GM21528 (cell line): ENCODE data around the gene SNX22.

Source experiments
- ATAC-seq: cut with Tn5 transposase; IDR thresholded peaks from one replicate; pipeline ENCODE4 v1.9.1; 2021; ENCODE audit warnings: mild to moderate bottlenecking, moderate library complexity; ENCODE audit not compliant: unreplicated experiment, low FRiP score

SNX22 gene

GRCh38 chr15:64133623-64134344 is 17.7 kb upstream of the SNX22 start:
- ATAC-seq = no peak

DNA sequence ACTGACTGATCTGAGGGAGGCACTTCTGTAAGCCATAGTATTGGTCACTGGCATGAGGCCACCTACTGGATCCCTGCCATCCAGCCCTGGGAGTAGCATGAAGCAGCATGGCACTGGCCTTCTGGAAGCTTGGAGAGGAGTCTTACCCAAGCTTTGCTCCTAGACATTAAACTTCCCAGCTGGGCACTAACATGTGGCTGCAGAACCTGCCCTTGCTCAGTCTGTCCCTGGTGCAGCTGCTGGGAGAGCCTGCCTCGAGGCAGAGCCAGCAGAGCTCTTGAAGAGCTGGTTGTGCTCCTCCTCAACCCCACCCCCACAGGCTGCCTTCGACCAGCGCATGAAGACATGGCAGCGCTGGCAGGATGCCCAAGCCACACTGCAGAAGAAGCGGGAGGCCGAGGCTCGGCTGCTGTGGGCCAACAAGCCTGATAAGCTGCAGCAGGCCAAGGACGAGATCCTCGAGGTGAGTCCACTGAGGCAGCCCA is 17.1 kb upstream of the SNX22 start:
- no peak for ATAC-seq

GRCh38 chr15:64136347-64136746 is 15.2 kb upstream of the SNX22 start:
- no peak for ATAC-seq

GRCh38 chr15:64137226-64137833 is 14.2 kb upstream of the SNX22 start:
- no peak for ATAC-seq

GRCh38 chr15:64138331-64138941 is 13.1 kb upstream of the SNX22 start:
- ATAC-seq = no peak

- ATAC-seq = no peak
Observed at GRCh38 chr15:64141798-64142512, 9.6 kb upstream of the SNX22 start.

- ATAC-seq = no peak
Observed at GRCh38 chr15:64143276-64143675, 8.3 kb upstream of the SNX22 start.

DNA sequence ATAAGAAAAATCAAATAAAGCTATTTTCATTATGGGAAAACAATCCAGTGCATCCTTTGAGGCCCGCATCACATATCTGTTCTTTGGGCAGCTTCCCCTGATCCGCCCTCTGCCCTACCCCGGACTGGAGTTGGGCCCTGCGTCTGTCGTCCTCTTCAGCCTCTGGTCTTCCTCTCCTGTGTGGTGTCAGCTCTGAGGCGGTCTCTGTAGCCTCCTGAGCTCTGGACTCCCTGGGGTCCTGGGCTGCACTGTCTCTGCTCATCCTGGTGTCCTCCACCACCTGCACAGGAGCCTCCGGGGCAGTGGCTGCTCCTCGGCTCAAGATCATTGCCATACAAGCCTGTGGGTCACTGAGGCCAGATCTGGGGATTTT is 7.4 kb upstream of the SNX22 start:
- no peak for ATAC-seq

GRCh38 chr15:64144565-64145281 is 6.8 kb upstream of the SNX22 start:
- ATAC-seq = peak; percentile 67

- ATAC-seq = no peak
Observed at GRCh38 chr15:64146041-64146440, 5.5 kb upstream of the SNX22 start.

GRCh38 chr15:64146520-64146884 is 5.0 kb upstream of the SNX22 start:
- no peak for ATAC-seq

- ATAC-seq = no peak
Observed at GRCh38 chr15:64146885-64147681, 4.4 kb upstream of the SNX22 start.

DNA sequence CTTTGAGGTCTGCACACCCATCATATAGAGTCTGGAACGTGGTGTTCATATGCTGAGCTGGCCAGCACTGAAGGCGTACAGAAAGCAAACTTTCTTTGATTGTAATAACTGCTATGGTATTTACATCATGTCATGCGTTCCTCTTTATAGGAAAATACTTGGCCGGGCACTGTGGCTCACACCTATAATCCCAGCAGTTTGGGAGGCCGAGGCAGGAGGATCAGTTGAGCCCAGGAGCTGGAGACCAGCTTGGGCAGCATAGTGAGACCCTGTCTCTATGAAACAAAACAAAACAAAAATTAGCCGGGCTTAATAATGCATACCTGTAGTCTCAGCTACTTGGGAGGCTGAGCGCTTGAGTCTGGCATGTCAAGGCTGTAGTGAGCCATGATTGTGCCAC is 3.4 kb upstream of the SNX22 start:
- ATAC-seq = no peak

DNA sequence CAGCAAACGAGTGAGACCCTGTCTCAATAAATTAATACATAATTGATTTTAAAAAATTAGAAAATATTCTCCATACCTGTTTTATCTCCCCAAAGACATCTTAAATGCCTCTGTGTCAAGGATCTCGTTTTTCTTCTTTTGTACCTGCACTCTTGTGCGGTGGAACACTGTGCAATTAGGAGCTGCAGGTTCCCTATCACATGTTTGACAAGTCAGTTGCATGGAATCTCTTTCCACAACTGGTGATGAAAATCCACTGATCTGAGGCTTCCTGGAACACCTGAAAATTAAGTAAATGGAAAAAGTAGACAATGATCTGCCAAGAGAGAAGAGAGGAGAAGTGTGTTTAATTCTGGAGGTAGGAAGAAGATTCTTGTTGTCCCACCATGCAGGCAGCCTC is 3.0 kb upstream of the SNX22 start:
- ATAC-seq = no peak

DNA sequence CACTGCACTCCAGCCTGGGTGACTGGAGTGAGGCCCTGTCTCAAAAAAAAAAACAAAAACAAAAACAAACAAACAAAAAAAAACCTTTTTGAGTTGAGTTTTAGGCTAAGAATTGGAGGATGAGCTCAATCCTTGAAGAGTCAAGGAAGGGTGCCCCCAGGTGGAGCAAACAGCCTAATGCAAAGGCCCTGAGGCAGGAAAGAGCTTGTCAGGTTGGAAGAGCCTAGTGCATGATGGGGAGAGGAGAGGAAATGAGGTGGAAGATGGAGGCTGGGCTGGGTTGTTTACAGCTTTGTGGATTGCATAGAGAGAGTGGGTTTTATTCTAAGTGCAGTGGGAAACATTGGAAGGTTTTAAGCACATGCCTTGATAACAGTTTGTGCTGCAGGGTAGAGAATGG is 2.1 kb upstream of the SNX22 start:
- no peak for ATAC-seq

DNA sequence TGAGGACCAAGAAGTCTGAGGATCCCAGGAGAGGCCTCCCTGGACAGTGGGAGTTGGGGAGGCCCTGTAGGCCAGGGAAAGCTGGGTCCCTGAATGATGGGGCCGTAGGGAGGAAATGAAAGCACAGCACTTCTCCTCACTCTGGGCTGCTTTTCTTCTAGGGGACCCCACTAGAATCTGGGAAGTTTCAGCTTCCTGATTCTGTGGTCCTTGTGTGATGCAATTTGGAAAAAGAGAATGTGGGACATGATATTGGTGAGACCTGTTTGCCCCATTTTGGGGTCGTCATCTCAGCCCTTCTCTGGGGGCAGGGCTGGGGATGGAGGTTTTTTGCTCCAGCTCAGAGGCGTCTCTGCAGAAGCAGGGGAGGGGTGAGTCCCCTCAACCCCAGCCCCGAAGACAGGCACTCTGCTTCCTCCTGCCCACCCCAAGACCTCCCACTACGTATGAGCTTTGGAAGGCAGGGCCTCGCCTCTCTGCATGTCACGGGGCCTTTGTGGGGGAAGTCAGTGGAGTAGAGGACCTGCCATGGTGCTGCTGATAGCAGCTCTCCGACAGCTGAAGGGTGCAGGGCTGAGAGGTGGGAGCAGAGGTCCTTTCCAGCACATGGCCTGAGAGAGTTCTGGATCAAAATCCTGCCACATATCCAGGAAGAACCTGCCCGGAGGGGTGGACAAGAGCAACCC is 1.5 kb upstream of the SNX22 start:
- ATAC-seq = no peak

DNA sequence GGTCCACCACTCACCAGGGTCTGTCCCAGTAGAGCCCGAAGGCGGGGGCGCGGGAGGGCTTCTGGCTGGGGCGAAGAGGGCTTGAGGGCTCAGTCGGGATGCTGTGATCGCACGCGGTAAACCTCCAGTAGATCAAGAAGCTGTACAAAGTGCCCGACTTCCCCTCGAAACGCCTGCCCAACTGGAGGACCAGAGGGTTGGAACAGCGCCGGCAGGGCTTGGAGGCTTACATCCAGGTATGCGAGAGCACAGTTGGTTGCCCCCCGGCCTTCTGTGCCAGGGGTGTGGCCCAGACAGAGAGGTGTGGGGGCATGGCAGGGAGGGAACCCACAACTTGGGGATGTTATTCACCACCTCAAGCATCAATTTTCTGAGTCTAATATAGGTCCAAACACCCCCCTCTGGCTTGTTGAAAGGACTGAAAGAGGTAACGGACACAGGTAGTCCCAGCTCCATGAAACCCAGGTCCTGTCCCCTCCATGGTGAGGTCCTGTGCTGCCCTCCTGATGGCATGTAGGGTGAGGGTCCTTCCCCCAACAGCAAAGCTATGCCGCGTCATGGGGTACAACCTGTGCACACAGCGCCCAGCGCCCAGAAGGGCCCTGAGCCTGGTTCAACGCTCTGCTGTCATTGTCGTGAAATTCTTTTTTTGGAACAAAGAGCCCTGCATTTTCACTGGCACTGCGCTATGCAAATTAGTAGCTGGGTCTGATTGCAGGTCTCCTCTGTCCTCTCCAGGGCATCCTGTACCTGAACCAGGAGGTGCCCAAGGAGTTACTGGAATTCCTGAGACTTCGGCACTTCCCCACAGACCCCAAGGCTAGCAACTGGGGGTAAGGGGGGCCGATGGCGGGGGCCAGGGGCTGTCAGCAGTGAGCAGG is 1.2 kb downstream of the SNX22 start:
- peak; percentile 14 for ATAC-seq
